PFSK-1 (cell line): ENCODE measurements around the gene COX4I2.

ENCODE experiments used
- FOXP2 ChIP-seq: optimal IDR thresholded peaks from 2 replicates; pipeline ENCODE3; 2011; ENCODE audit warnings: borderline replicate concordance, control low read depth, inconsistent platforms; ENCODE audit not compliant: insufficient read depth; ENCODE audit errors: extremely low read length, extremely low read depth
- POLR2AphosphoS5 ChIP-seq: IDR thresholded peaks from 2 replicates; pipeline ENCODE4 v1.6.1; 2012; ENCODE audit warnings: low read depth, mild to moderate bottlenecking, control low read depth, low read length, moderate library complexity
- SIN3A ChIP-seq: IDR thresholded peaks from 2 replicates; pipeline ENCODE4 v1.6.1; 2012; ENCODE audit warnings: mild to moderate bottlenecking, low read length, moderate library complexity, borderline replicate concordance; ENCODE audit not compliant: insufficient read depth
- TAF1 ChIP-seq: IDR thresholded peaks from 2 replicates; pipeline ENCODE4 v1.6.1; 2012; ENCODE audit warnings: low read length, control low read depth, borderline replicate concordance; ENCODE audit not compliant: insufficient read depth
- TF ChIP-seq, protein P1 (sequence below), 2 experiments: IDR thresholded peaks; 2 replicates each; pipeline versions ENCODE4 v1.6.1 to v1.8.0; 2011 to 2012; ENCODE audit warnings: low read depth in 2 of 2, low read length in 2 of 2, control low read depth in 1 of 2, inconsistent platforms in 1 of 2, mild to moderate bottlenecking in 1 of 2, moderate library complexity in 1 of 2; ENCODE audit not compliant: insufficient read depth in 1 of 2

The COX4I2 gene

GRCh38 chr20:31663838-31664695, 26.4 kb downstream of the COX4I2 start:
- TF ChIP-seq FOXP2 (no peak), TAF1 (no peak), POLR2AphosphoS5 (no peak), SIN3A (no peak)
- TF ChIP-seq, protein P1, sequence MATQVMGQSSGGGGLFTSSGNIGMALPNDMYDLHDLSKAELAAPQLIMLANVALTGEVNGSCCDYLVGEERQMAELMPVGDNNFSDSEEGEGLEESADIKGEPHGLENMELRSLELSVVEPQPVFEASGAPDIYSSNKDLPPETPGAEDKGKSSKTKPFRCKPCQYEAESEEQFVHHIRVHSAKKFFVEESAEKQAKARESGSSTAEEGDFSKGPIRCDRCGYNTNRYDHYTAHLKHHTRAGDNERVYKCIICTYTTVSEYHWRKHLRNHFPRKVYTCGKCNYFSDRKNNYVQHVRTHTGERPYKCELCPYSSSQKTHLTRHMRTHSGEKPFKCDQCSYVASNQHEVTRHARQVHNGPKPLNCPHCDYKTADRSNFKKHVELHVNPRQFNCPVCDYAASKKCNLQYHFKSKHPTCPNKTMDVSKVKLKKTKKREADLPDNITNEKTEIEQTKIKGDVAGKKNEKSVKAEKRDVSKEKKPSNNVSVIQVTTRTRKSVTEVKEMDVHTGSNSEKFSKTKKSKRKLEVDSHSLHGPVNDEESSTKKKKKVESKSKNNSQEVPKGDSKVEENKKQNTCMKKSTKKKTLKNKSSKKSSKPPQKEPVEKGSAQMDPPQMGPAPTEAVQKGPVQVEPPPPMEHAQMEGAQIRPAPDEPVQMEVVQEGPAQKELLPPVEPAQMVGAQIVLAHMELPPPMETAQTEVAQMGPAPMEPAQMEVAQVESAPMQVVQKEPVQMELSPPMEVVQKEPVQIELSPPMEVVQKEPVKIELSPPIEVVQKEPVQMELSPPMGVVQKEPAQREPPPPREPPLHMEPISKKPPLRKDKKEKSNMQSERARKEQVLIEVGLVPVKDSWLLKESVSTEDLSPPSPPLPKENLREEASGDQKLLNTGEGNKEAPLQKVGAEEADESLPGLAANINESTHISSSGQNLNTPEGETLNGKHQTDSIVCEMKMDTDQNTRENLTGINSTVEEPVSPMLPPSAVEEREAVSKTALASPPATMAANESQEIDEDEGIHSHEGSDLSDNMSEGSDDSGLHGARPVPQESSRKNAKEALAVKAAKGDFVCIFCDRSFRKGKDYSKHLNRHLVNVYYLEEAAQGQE (IDR thresholded peaks at IDR 0.05; ENCODE audit: insufficient read depth in 1 of 2, low read depth in 2 of 2, low read length in 2 of 2), result no peak

GRCh38 chr20:31664696-31665354, 27.1 kb downstream of the COX4I2 start:
- TF ChIP-seq, protein P1 (IDR thresholded peaks at IDR 0.05; ENCODE audit: insufficient read depth in 1 of 2, low read depth in 2 of 2, low read length in 2 of 2), result no peak
- TF ChIP-seq FOXP2 (no peak), TAF1 (no peak), POLR2AphosphoS5 (no peak), SIN3A (no peak)

- TF ChIP-seq POLR2AphosphoS5, result no peak
- TF ChIP-seq SIN3A, result no peak
- TF ChIP-seq TAF1, result no peak
- TF ChIP-seq FOXP2, result no peak
- TF ChIP-seq, protein P1 (IDR thresholded peaks at IDR 0.05; ENCODE audit: insufficient read depth in 1 of 2, low read depth in 2 of 2, low read length in 2 of 2), result no peak
These were observed 28.0 kb downstream of the COX4I2 start for GRCh38 chr20:31665753-31666152.

DNA sequence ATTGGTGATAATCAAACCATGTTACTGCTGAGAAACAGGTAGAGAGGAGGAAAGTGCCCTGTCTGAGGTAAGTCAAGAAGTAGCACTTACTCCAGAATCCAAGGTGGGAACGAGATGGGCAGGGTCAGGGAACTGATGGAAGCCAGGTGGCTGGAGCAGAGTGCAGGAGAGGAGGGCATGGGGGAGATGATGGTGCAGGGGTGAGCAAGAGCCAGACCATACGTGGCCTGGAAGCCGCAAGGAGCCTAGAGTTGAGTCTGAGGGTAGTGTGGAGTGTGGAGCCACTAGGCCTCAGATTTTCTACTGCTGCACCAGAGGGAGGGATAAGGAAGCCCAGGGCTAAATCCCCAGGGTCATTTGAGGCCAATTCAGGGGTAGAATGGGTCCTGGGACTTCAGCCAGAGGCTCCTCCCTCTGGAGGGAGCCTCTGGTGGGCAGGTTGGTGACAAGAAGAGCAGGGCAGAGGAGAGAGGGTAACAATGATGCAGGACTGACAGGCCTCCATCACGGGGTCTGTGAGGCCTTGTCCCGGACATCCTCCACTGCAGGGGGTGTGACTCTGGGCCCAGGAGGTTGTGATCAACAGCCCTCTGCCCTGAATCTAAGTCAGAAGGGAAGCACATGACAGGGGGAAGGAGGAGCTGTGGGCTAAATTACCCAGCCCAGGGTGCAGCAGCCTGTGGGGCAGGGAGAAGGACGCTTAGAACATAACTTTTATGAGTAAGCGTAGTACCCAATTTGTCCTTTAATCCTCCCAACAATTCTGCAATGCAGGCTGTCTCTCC, 28.7 kb downstream of the COX4I2 start:
- TF ChIP-seq TAF1 (no peak), FOXP2 (no peak), SIN3A (no peak), POLR2AphosphoS5 (no peak)
- TF ChIP-seq, protein P1 (IDR thresholded peaks at IDR 0.05; ENCODE audit: insufficient read depth in 1 of 2, low read depth in 2 of 2, low read length in 2 of 2), result no peak
